GM23338 (cell line): Measurements from ENCODE around the gene CHRDL2.

Experiments used
- CREB1 ChIP-seq: fragments of 250-450 bp; sonication (Bioruptor Pico); IDR thresholded peaks from 2 replicates; pipeline ENCODE4 v1.5.0; 2020; ENCODE audit warnings: low read depth, mild to moderate bottlenecking, moderate library complexity
- CTCF ChIP-seq, 2 experiments: fragments of 200-600 bp in 1 of 2; sonication (generic) in 1 of 2; conservative IDR thresholded peaks; 2 replicates each; pipeline versions ENCODE4 v1.5.1 to v1.6.1; 2016 to 2017; ENCODE audit warnings: antibody characterized with exemption in 2 of 2, low read depth in 2 of 2, mild to moderate bottlenecking in 2 of 2, moderate library complexity in 1 of 2
- ETS1 ChIP-seq: IDR thresholded peaks from 2 replicates; pipeline ENCODE4 v1.6.1; 2016; ENCODE audit warnings: antibody characterized with exemption
- EZH2 ChIP-seq: fragments of 200-600 bp; sonication (generic); IDR thresholded peaks from one replicate; pipeline ENCODE4 v1.8.0; 2017; ENCODE audit warnings: antibody characterized with exemption, mild to moderate bottlenecking, low read depth; ENCODE audit not compliant: unreplicated experiment
- EZH2phosphoT487 ChIP-seq: fragments of 200-600 bp; sonication (generic); IDR thresholded peaks from one replicate; pipeline ENCODE4 v1.8.1; 2018; ENCODE audit warnings: antibody characterized with exemption; ENCODE audit not compliant: unreplicated experiment
- JUNB ChIP-seq: IDR thresholded peaks from one replicate; pipeline ENCODE4 v1.6.1; 2016; ENCODE audit warnings: antibody characterized with exemption; ENCODE audit not compliant: unreplicated experiment
- NANOG ChIP-seq: IDR thresholded peaks from 2 replicates; pipeline ENCODE4 v1.6.1; 2016; ENCODE audit warnings: antibody characterized with exemption, borderline replicate concordance
- POLR2AphosphoS5 ChIP-seq: IDR thresholded peaks from 2 replicates; pipeline ENCODE4 v1.6.1; 2016; ENCODE audit warnings: antibody characterized with exemption, low read depth
- REST ChIP-seq: IDR thresholded peaks from one replicate; pipeline ENCODE4 v1.6.1; 2018; ENCODE audit warnings: antibody characterized with exemption; ENCODE audit not compliant: unreplicated experiment
- ZNF331 ChIP-seq: fragments of 250-450 bp; sonication (Bioruptor Pico); IDR thresholded peaks from 2 replicates; pipeline ENCODE4 v1.5.0; 2020; ENCODE audit warnings: low read depth, mild to moderate bottlenecking, moderate library complexity

GRCh38 chr11:74678041-74678440, 53.2 kb downstream of the CHRDL2 start:
- TF ChIP-seq ZNF331 (CRISPR knock-in tag) = no peak
- TF ChIP-seq EZH2 = no peak
- no peak for TF ChIP-seq CTCF (conservative IDR thresholded peaks at IDR 0.05; ENCODE audit: low read depth in 2 of 2)
- TF ChIP-seq REST = no peak
- no peak for TF ChIP-seq CREB1 (CRISPR knock-in tag)
- no peak for TF ChIP-seq POLR2AphosphoS5
- no peak for TF ChIP-seq EZH2phosphoT487
- TF ChIP-seq NANOG = no peak
- no peak for TF ChIP-seq JUNB
- TF ChIP-seq ETS1 = no peak
